ENCODE measurements around the gene ZNF777. TPM values are rescaled to one million over a fixed set of nuclear protein-coding genes. Genes with fewer than 3 reads are reported as not detected.

ZNF777 gene
- total RNA-seq, 1 donor from 2014 or later: 20.3 TPM

GRCh38 chr7:149489391-149490024, 28.6 kb upstream of the ZNF777 start:
- H3K9me3 Mint-ChIP-seq (ENCODE audit: low read depth): no peaks in the 10 kb centered on the region
- no peak overlapping the region for H3K4me3 Mint-ChIP-seq (ENCODE audit: low read depth)
- no peaks in the 10 kb centered on the region for H3K27me3 Mint-ChIP-seq
- H3K36me3 Mint-ChIP-seq (ENCODE audit: insufficient read depth): peaks cover 37% of the 10 kb centered on the region
- TF ChIP-seq CTCF (IDR thresholded peaks at IDR 0.05; ENCODE audit: unreplicated experiment): no peak
- peak overlapping the region; percentile 88 for H3K27ac Mint-ChIP-seq
- no peaks in the 10 kb centered on the region for H3K4me1 Mint-ChIP-seq (ENCODE audit: low read depth)
- DNase-seq (ENCODE audit: low spot score, unreplicated experiment): no peak

GRCh38 chr7:149479568-149479967, 18.7 kb upstream of the ZNF777 start:
- H3K4me3 Mint-ChIP-seq (ENCODE audit: low read depth): no peak overlapping the region
- H3K9me3 Mint-ChIP-seq (ENCODE audit: low read depth): peaks cover 11% of the 10 kb centered on the region
- peaks cover 2% of the 10 kb centered on the region for H3K4me1 Mint-ChIP-seq (ENCODE audit: low read depth)
- no peak overlapping the region for H3K27ac Mint-ChIP-seq
- no peak for TF ChIP-seq CTCF (IDR thresholded peaks at IDR 0.05; ENCODE audit: unreplicated experiment)
- no peak for DNase-seq (ENCODE audit: low spot score, unreplicated experiment)
- peaks cover 57% of the 10 kb centered on the region for H3K36me3 Mint-ChIP-seq (ENCODE audit: insufficient read depth)
- H3K27me3 Mint-ChIP-seq: no peaks in the 10 kb centered on the region

- Mint-ChIP-seq H3K27ac (no peak overlapping the region), H3K36me3 (ENCODE audit: insufficient read depth) (peaks cover 58% of the 10 kb centered on the region), H3K27me3 (no peaks in the 10 kb centered on the region), H3K9me3 (ENCODE audit: low read depth) (peaks cover 11% of the 10 kb centered on the region), H3K4me3 (ENCODE audit: low read depth) (no peak overlapping the region), H3K4me1 (ENCODE audit: low read depth) (peaks cover 2% of the 10 kb centered on the region)
- no peak for DNase-seq (ENCODE audit: low spot score, unreplicated experiment)
- TF ChIP-seq CTCF (IDR thresholded peaks at IDR 0.05; ENCODE audit: unreplicated experiment): no peak
These were observed 17.9 kb upstream of the ZNF777 start for GRCh38 chr7:149478754-149479153.

- no peak for TF ChIP-seq CTCF (IDR thresholded peaks at IDR 0.05; ENCODE audit: unreplicated experiment)
- Mint-ChIP-seq H3K36me3 (ENCODE audit: insufficient read depth) (peaks cover 59% of the 10 kb centered on the region), H3K4me1 (ENCODE audit: low read depth) (peaks cover 2% of the 10 kb centered on the region), H3K27me3 (no peaks in the 10 kb centered on the region), H3K27ac (no peak overlapping the region), H3K4me3 (ENCODE audit: low read depth) (no peak overlapping the region), H3K9me3 (ENCODE audit: low read depth) (peaks cover 11% of the 10 kb centered on the region)
- no peak for DNase-seq (ENCODE audit: low spot score, unreplicated experiment)
These were observed 16.9 kb upstream of the ZNF777 start for GRCh38 chr7:149477494-149478443.

- peak overlapping the region; percentile 29 for H3K27ac Mint-ChIP-seq
- no peak overlapping the region for H3K4me3 Mint-ChIP-seq (ENCODE audit: low read depth)
- H3K4me1 Mint-ChIP-seq (ENCODE audit: low read depth): no peaks in the 10 kb centered on the region
- no peaks in the 10 kb centered on the region for H3K27me3 Mint-ChIP-seq
- DNase-seq (ENCODE audit: low spot score, unreplicated experiment): no peak
- peaks cover 63% of the 10 kb centered on the region for H3K36me3 Mint-ChIP-seq (ENCODE audit: insufficient read depth)
- H3K9me3 Mint-ChIP-seq (ENCODE audit: low read depth): peaks cover 11% of the 10 kb centered on the region
- TF ChIP-seq CTCF (IDR thresholded peaks at IDR 0.05; ENCODE audit: unreplicated experiment): no peak
These were observed 15.9 kb upstream of the ZNF777 start for GRCh38 chr7:149476791-149477190.

Data from progenitor cell of endocrine pancreas (in vitro differentiated cells).